Glutamatergic neuron (in vitro differentiated cells): ENCODE data around the gene MFRP. TPM values are rescaled to one million over a fixed set of nuclear protein-coding genes. Genes with fewer than 3 reads are reported as not detected.

ENCODE experiments used
- DNase-seq: peaks from one replicate; pipeline ENCODE4 v3.0.0; 2022
- H3K27ac Mint-ChIP-seq: one replicate; pipeline ENCODE4 v1.8.0; 2020; ENCODE audit warnings: mild to moderate bottlenecking, mixed read lengths, inconsistent platforms; ENCODE audit not compliant: unreplicated experiment
- H3K27me3 Mint-ChIP-seq: one replicate; pipeline ENCODE4 v1.8.0; 2020; ENCODE audit warnings: mild to moderate bottlenecking, moderate library complexity, mixed read lengths, inconsistent platforms; ENCODE audit not compliant: unreplicated experiment
- H3K36me3 Mint-ChIP-seq: one replicate; pipeline ENCODE4 v1.8.0; 2020; ENCODE audit warnings: mild to moderate bottlenecking, mixed read lengths, inconsistent platforms; ENCODE audit not compliant: unreplicated experiment
- H3K4me1 Mint-ChIP-seq: one replicate; pipeline ENCODE4 v1.8.0; 2020; ENCODE audit warnings: mild to moderate bottlenecking, low read depth, mixed read lengths, inconsistent platforms; ENCODE audit not compliant: unreplicated experiment
- H3K4me3 Mint-ChIP-seq: one replicate; pipeline ENCODE4 v1.8.0; 2020; ENCODE audit warnings: mild to moderate bottlenecking, mixed read lengths, inconsistent platforms; ENCODE audit not compliant: unreplicated experiment
- H3K9me3 Mint-ChIP-seq: one replicate; pipeline ENCODE4 v1.8.0; 2020; ENCODE audit warnings: mild to moderate bottlenecking, moderate library complexity, mixed read lengths, inconsistent platforms; ENCODE audit not compliant: unreplicated experiment
- microRNA-seq: library from miRNA; unstranded; fragments of <30 nt; microRNA quantifications from one replicate; pipeline ENCODE4, GENCODE V29; 2020; ENCODE audit not compliant: unreplicated experiment
- total RNA-seq: library from RNA; stranded (reverse); fragmentation: NEBNext Ultra II Directional; extraction: Animal tissue kit (Norgen Biotek cat#: 25700); gene quantifications from one replicate; pipeline ENCODE4 v1.2.1, GENCODE V29; 2021; ENCODE audit not compliant: unreplicated experiment
- TF ChIP-seq, protein P1 (sequence below): fragments of 200-600 bp; sonication (generic); IDR thresholded peaks from one replicate; pipeline ENCODE4 v1.5.0; 2021; ENCODE audit not compliant: partially characterized antibody, unreplicated experiment

MFRP gene
- total RNA-seq, 1 donor from 2014 or later = not detected

DNA sequence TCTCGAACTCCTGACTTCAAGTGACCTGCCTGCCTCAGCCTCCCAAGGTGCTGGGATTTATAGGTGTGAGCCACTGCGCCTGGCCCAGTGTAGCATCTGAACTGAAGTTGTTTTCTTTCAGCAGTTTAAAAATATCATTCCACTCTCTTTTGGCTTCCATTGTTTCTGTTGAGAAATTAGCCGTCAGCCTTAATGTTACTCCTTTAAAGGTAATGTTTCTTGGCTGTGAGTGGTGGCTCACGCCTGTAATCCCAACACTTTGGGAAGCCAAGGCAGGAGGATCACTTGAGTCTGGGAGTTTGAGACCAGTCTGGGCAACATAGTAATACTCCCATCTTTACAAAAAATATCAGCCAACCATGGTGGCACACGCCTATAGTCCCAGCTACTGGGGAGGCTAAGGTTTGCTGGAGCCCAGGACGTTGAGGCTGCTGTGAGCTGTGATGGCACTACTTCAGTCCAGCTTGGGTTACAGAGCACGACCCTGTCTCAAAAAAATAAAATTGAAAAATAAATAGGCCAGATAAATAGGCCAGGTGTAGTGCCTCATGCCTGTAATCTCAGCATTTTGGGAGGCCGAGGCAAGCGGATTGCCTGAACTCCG, 55.5 kb downstream of the MFRP start:
- no peak overlapping the region for H3K4me3 Mint-ChIP-seq
- no peaks in the 10 kb centered on the region for H3K27me3 Mint-ChIP-seq
- TF ChIP-seq, protein P1, sequence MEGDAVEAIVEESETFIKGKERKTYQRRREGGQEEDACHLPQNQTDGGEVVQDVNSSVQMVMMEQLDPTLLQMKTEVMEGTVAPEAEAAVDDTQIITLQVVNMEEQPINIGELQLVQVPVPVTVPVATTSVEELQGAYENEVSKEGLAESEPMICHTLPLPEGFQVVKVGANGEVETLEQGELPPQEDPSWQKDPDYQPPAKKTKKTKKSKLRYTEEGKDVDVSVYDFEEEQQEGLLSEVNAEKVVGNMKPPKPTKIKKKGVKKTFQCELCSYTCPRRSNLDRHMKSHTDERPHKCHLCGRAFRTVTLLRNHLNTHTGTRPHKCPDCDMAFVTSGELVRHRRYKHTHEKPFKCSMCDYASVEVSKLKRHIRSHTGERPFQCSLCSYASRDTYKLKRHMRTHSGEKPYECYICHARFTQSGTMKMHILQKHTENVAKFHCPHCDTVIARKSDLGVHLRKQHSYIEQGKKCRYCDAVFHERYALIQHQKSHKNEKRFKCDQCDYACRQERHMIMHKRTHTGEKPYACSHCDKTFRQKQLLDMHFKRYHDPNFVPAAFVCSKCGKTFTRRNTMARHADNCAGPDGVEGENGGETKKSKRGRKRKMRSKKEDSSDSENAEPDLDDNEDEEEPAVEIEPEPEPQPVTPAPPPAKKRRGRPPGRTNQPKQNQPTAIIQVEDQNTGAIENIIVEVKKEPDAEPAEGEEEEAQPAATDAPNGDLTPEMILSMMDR = no peak
- H3K4me1 Mint-ChIP-seq = no peaks in the 10 kb centered on the region
- no peak overlapping the region for H3K27ac Mint-ChIP-seq
- no peaks in the 10 kb centered on the region for H3K9me3 Mint-ChIP-seq
- no peaks in the 10 kb centered on the region for H3K36me3 Mint-ChIP-seq
- no peak for DNase-seq

Small RNA genes within 50 kb of the gene (microRNA-seq; reads per million reads assigned to microRNA genes)
- gene MIR6756 = not detected

Other genes starting within 250 kb of the MFRP start
- gene DPAGT1, start 244.9 kb downstream of the MFRP start, total RNA-seq = 36.1 TPM
- 32.8 TPM for gene C2CD2L, start 239.4 kb downstream of the MFRP start, total RNA-seq
- gene HINFP, start 225.1 kb downstream of the MFRP start, total RNA-seq = 58.1 TPM
- 2.4 TPM for gene ABCG4, start 197.7 kb downstream of the MFRP start, total RNA-seq
- gene NLRX1, start 178.0 kb downstream of the MFRP start, total RNA-seq = 1.7 TPM
- not detected for gene NHERF4, start 161.2 kb downstream of the MFRP start, total RNA-seq
- 40.5 TPM for gene CBL, start 140.4 kb downstream of the MFRP start, total RNA-seq
- 11.4 TPM for gene MCAM, start 29.6 kb downstream of the MFRP start, total RNA-seq
- 20.6 TPM for gene RNF26, start 12.2 kb downstream of the MFRP start, total RNA-seq
- gene C1QTNF5, start 5.8 kb downstream of the MFRP start, total RNA-seq = 0.32 TPM
- gene USP2, start 35.0 kb upstream of the MFRP start, total RNA-seq = 2.6 TPM
- gene THY1, start 76.5 kb upstream of the MFRP start, total RNA-seq = 22.0 TPM